Spleen (tissue), 11 donors: ENCODE data around the gene ZFYVE19. TPM values are rescaled to one million over a fixed set of nuclear protein-coding genes. Genes with fewer than 3 reads are reported as not detected.
A peak's percentile ranks its signal among the peaks of the same experiment; 100 is the strongest.

ENCODE experiments used
- DNase-seq: peaks from one replicate; pipeline ENCODE4 v3.0.0-alpha.2; 2020
- H3K27ac ChIP-seq, 8 donors: fragments of 200-600 bp; sonication (generic) in 7 of 8; 1 replicate in 4 of 8; 2 replicates in 4 of 8; pipeline versions ENCODE4 v1.5.0 to v1.8.0; 2016 to 2021; ENCODE audit warnings: inconsistent platforms in 4 of 8, mild to moderate bottlenecking in 4 of 8, moderate library complexity in 1 of 8
- H3K27me3 ChIP-seq, 7 donors: fragments of 200-600 bp; sonication (generic) in 6 of 7; replicated peaks in 1 of 7; 1 replicate in 4 of 7; 2 replicates in 3 of 7; pipeline versions ENCODE4 v1.5.0 to v1.8.0; 2016 to 2021; ENCODE audit warnings: inconsistent platforms in 3 of 7, mild to moderate bottlenecking in 1 of 7
- H3K36me3 ChIP-seq, 6 donors: fragments of 200-600 bp; sonication (generic) in 5 of 6; 1 replicate in 4 of 6; 2 replicates in 2 of 6; pipeline versions ENCODE4 v1.5.0 to v1.8.0; 2016 to 2021; ENCODE audit warnings: inconsistent platforms in 2 of 6
- H3K4me1 ChIP-seq, 6 donors: fragments of 200-600 bp; sonication (generic) in 5 of 6; 1 replicate in 3 of 6; 2 replicates in 3 of 6; pipeline versions ENCODE4 v1.5.0 to v1.8.0; 2016 to 2021; ENCODE audit warnings: inconsistent platforms in 3 of 6
- H3K4me3 ChIP-seq, 8 donors: fragments of 200-600 bp; sonication (generic) in 7 of 8; 1 replicate in 4 of 8; 2 replicates in 4 of 8; pipeline versions ENCODE4 v1.5.0 to v1.8.0; 2016 to 2021; ENCODE audit warnings: inconsistent platforms in 4 of 8, mild to moderate bottlenecking in 4 of 8, moderate library complexity in 2 of 8
- H3K9me3 ChIP-seq, 8 donors: fragments of 200-600 bp; sonication (generic) in 7 of 8; 1 replicate in 4 of 8; 2 replicates in 4 of 8; pipeline versions ENCODE4 v1.5.0 to v1.8.0; 2016 to 2021; ENCODE audit warnings: inconsistent platforms in 4 of 8
- POLR2A ChIP-seq, 3 donors: fragments of 450-650 bp; IDR thresholded peaks; one replicate each; pipeline ENCODE4 v1.5.1; 2017; ENCODE audit warnings: antibody characterized with exemption in 3 of 3, mild to moderate bottlenecking in 1 of 3
- POLR2AphosphoS5 ChIP-seq, 3 donors: sonication (generic); formaldehyde crosslinking; IDR thresholded peaks; one replicate each; pipeline ENCODE4 v1.5.1; 2017; ENCODE audit warnings: antibody characterized with exemption in 3 of 3
- WGBS, 5 donors: extraction: QIAGEN DNeasy Blood & Tissue Kit in 3 of 5; methylation state at CpG; one replicate each; pipeline versions ENCODE4 v1.1.5 to v1.1.7; 2013 to 2018; 5-methylcytosine and 5-hydroxymethylcytosine counted together
- intact Hi-C: fragments of 100-400 bp; cut with DNase I; formaldehyde crosslinking; loops from one replicate; pipeline ENCODE4 v1.15.0; 2023; ENCODE audit warnings: low total_unique reads
- polyA plus RNA-seq, 3 donors: library from polyadenylated mRNA; stranded (reverse); fragments of 200-250 nt; gene quantifications; one replicate each; pipeline ENCODE4 v1.2.1, GENCODE V29; 2013
- total RNA-seq, 7 donors: library from RNA; depleted of rRNA in 3 of 7; stranded (reverse); fragments of >200 nt in 3 of 7; fragmentation: NEBNext Ultra II Directional in 4 of 7; extraction: Animal tissue kit (Norgen Biotek cat#: 25700) in 4 of 7; gene quantifications; one replicate each; pipeline versions ENCODE4 v1.1.0 to v1.2.1, GENCODE V29; 2016 to 2021
- TF ChIP-seq, protein P1 (sequence below), 11 experiments: fragments of 200-600 bp in 7 of 11; fragments of 450-650 bp in 4 of 11; sonication (generic) in 4 of 11; IDR thresholded peaks in 8 of 11; conservative IDR thresholded peaks in 3 of 11; 1 replicate in 7 of 11; 2 replicates in 4 of 11; pipeline versions ENCODE4 v1.4.0 to v1.8.0; 2016 to 2021; ENCODE audit warnings: antibody characterized with exemption in 11 of 11, inconsistent platforms in 4 of 11, mild to moderate bottlenecking in 1 of 11
- donor health status: healthy with polysubstance abuse.
- donor health status: DM: no; HTN: no; CAD: no; lungs with moderate emphysema.
- donor health status: DM: no; HTN: no; CAD: no.
- donor health status: Bipolar disorder and iron deficiency.
- donor health status: healthy.
- donor health status: DM: no; HTN: no; CAD: no.
- donor health status: DM: yes; HTN: yes; CAD: no.

The ZFYVE19 gene
- total and polyA plus RNA-seq, 10 donors: 16.1 to 31.7 (median 22.3) TPM

- intact Hi-C loops: no loop called here
- DNase-seq: peak; percentile 36
- peaks cover 0 to 93% (median 81%) of the 10 kb centered on the region in 6 donors for H3K36me3 ChIP-seq
- no peak overlapping the region for H3K27ac ChIP-seq
- no peak overlapping the region for H3K4me3 ChIP-seq
- no peaks in the 10 kb centered on the region for H3K27me3 ChIP-seq
- 90 to 97% (median 95%) methylated on average over 14 of the region's 14 CpGs for WGBS, 5 donors
- no peaks in the 10 kb centered on the region for H3K9me3 ChIP-seq
- no peak for TF ChIP-seq POLR2A (IDR thresholded peaks at IDR 0.05)
- peak in 1 of 3 donors; percentile 16 for TF ChIP-seq POLR2AphosphoS5 (IDR thresholded peaks at IDR 0.05)
- H3K4me1 ChIP-seq: peaks cover 0 to 19% (median 0%) of the 10 kb centered on the region in 6 donors
Observed at GRCh38 chr15:40775740-40776536, 31.0 kb upstream of the ZFYVE19 start.

- DNase-seq: peak; percentile 79
- Histone ChIP-seq H3K27me3 (no peaks in the 10 kb centered on the region), H3K36me3 (peaks cover 0 to 86% (median 80%) of the 10 kb centered on the region in 6 donors), H3K4me1 (peaks cover 0 to 18% (median 0%) of the 10 kb centered on the region in 6 donors), H3K27ac (no peak overlapping the region), H3K4me3 (no peak overlapping the region), H3K9me3 (no peaks in the 10 kb centered on the region)
- intact Hi-C loops: no loop called here
- 79 to 89% (median 83%) methylated on average over 11 of the region's 11 CpGs for WGBS, 5 donors
- no peak for TF ChIP-seq POLR2AphosphoS5 (IDR thresholded peaks at IDR 0.05)
- TF ChIP-seq POLR2A (IDR thresholded peaks at IDR 0.05): no peak
- TF ChIP-seq, protein P1, sequence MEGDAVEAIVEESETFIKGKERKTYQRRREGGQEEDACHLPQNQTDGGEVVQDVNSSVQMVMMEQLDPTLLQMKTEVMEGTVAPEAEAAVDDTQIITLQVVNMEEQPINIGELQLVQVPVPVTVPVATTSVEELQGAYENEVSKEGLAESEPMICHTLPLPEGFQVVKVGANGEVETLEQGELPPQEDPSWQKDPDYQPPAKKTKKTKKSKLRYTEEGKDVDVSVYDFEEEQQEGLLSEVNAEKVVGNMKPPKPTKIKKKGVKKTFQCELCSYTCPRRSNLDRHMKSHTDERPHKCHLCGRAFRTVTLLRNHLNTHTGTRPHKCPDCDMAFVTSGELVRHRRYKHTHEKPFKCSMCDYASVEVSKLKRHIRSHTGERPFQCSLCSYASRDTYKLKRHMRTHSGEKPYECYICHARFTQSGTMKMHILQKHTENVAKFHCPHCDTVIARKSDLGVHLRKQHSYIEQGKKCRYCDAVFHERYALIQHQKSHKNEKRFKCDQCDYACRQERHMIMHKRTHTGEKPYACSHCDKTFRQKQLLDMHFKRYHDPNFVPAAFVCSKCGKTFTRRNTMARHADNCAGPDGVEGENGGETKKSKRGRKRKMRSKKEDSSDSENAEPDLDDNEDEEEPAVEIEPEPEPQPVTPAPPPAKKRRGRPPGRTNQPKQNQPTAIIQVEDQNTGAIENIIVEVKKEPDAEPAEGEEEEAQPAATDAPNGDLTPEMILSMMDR (IDR thresholded peaks at IDR 0.05 in 8 of 11, conservative IDR thresholded peaks at IDR 0.05 in 3 of 11): no peak
Observed at GRCh38 chr15:40776537-40777141, 30.2 kb upstream of the ZFYVE19 start.

- no peaks in the 10 kb centered on the region for H3K9me3 ChIP-seq
- no peak overlapping the region for H3K4me3 ChIP-seq
- no peaks in the 10 kb centered on the region for H3K27me3 ChIP-seq
- peaks cover 0 to 36% (median 23%) of the 10 kb centered on the region in 6 donors for H3K36me3 ChIP-seq
- 54 to 63% (median 58%) methylated on average over 8 of the region's 8 CpGs for WGBS, 5 donors
- intact Hi-C loops: loop anchor here (2.0 kb wide), 1 partner anchor 104 kb away; no protein-coding TSS in a partner anchor
- peak; percentile 94 for DNase-seq
- TF ChIP-seq, protein P1 (IDR thresholded peaks at IDR 0.05 in 8 of 11, conservative IDR thresholded peaks at IDR 0.05 in 3 of 11): peak; percentile 56 to 89 (median 83)
- TF ChIP-seq POLR2AphosphoS5 (IDR thresholded peaks at IDR 0.05): peak; percentile 28 to 71 (median 34)
- no peak for TF ChIP-seq POLR2A (IDR thresholded peaks at IDR 0.05)
- peaks cover 0 to 30% (median 12%) of the 10 kb centered on the region in 6 donors for H3K4me1 ChIP-seq
- no peak overlapping the region for H3K27ac ChIP-seq
Observed at GRCh38 chr15:40782609-40783227, 24.2 kb upstream of the ZFYVE19 start.

DNA sequence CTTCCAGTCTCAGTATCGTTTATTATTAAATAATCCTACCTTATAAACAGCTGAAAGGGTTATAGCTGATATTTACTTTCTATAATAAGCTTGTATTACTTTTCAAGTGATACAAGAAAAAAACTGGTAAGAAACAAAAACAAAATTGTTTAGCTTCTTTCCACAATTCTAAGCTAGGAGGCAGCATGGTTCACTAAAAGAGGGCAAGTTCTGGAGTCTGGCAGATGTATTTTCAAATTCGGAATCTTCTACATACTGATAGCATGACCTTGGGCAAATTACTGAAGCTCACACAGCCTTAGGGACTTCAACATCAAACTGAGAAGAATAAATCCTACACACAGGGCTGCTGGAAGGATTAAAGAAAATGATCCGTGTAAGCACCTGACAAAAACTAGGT is 21.7 kb upstream of the ZFYVE19 start:
- Histone ChIP-seq H3K9me3 (no peaks in the 10 kb centered on the region), H3K27me3 (no peaks in the 10 kb centered on the region), H3K4me1 (peaks cover 0 to 55% (median 23%) of the 10 kb centered on the region in 6 donors), H3K4me3 (no peak overlapping the region), H3K27ac (no peak overlapping the region), H3K36me3 (peaks cover 0 to 11% (median 0%) of the 10 kb centered on the region in 6 donors)
- 78 to 90% (median 84%) methylated on average over 3 of the region's 3 CpGs for WGBS, 5 donors
- no peak for DNase-seq
- TF ChIP-seq, protein P1 (IDR thresholded peaks at IDR 0.05 in 8 of 11, conservative IDR thresholded peaks at IDR 0.05 in 3 of 11): no peak
- TF ChIP-seq POLR2A (IDR thresholded peaks at IDR 0.05) (no peak), POLR2AphosphoS5 (IDR thresholded peaks at IDR 0.05) (no peak)
- intact Hi-C loops: no loop called here
